ENCODE data around the gene GIT2. TPM values are rescaled to one million over a fixed set of nuclear protein-coding genes. Genes with fewer than 3 reads are reported as not detected.
"Not testable (repeated sequence)": the region's sequence is repeated elsewhere in the genome, so short reads cannot be mapped to it uniquely, and the experiment has no call there.

GIT2 gene
- total RNA-seq, 1 experiment from 2014 or later = 76.3 TPM

- H3K36me3 ChIP-seq (ENCODE audit: insufficient read depth, low read length) = peaks cover 20% of the 10 kb centered on the region
- peak overlapping the region; percentile 64 for H3K4me3 ChIP-seq (ENCODE audit: low read length)
- peaks cover 80% of the 10 kb centered on the region for H3K79me2 ChIP-seq (ENCODE audit: low read length)
- no peaks in the 10 kb centered on the region for H3K9me3 ChIP-seq (ENCODE audit: low read length)
- H3K9ac ChIP-seq (ENCODE audit: low read length) = peak overlapping the region; percentile 63
- DNase-seq = peak; percentile 84
- H3K4me1 ChIP-seq (ENCODE audit: low read length) = peaks cover 69% of the 10 kb centered on the region
- no peaks in the 10 kb centered on the region for H3K27me3 ChIP-seq (ENCODE audit: low read length)
- H3K4me2 ChIP-seq (ENCODE audit: low read depth, low read length, poor library complexity, severe bottlenecking) = peak overlapping the region; percentile 78
- no peak overlapping the region for H2AFZ ChIP-seq (ENCODE audit: low read length)
- peak overlapping the region; percentile 90 for H3K27ac ChIP-seq (ENCODE audit: low read length)
- H4K20me1 ChIP-seq (ENCODE audit: insufficient read depth, low read depth, low read length) = no peaks in the 10 kb centered on the region
- no peaks in the 10 kb centered on the region for H3K9me2 ChIP-seq (replicated peaks; ENCODE audit: insufficient read depth, low read length)
These were observed 14.9 kb upstream of the GIT2 start for GRCh38 chr12:110010853-110011723.

DNA sequence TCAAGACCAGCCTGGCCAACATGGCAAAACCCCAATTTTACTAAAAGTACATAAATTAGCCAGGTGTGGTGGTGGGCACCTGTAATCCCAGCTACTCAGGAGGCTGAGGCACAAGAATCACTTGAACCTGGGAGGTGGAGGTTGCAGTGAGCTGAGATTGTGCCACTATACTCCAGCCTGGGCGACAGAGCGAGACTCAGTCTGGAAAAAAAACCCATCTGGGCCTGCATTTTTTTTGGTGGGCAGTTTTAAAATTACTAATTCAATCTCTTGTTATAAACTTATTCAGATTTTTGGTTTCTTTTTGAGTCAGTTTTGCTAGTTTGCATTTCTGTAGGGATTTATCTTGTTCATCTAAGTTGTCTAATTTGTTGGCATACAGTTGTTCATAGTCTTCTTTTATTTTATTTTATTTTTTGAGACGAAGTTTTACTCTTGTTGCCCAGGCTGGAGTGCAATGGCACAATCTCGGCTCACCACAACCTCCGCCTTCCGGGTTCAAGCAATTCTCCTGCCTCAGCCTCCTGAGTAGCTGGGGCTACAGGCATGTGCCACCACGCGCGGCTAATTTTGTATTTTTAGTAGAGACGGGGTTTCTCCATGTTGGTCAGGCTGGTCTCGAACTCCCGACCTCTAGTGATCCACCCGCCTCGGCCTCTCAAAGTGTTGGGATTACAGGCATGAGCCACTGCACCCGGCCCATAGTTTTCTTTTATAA lies 12.7 kb upstream of the GIT2 start:
- DNase-seq; H3K27me3 ChIP-seq (ENCODE audit: low read length); H3K9me3 ChIP-seq (ENCODE audit: low read length); H3K9ac ChIP-seq (ENCODE audit: low read length); H2AFZ ChIP-seq (ENCODE audit: low read length); H4K20me1 ChIP-seq (ENCODE audit: insufficient read depth, low read depth, low read length); H3K4me3 ChIP-seq (ENCODE audit: low read length); H3K9me2 ChIP-seq (replicated peaks; ENCODE audit: insufficient read depth, low read length): not testable (repeated sequence)
- Histone ChIP-seq H3K79me2 (ENCODE audit: low read length) (peaks cover 95% of the 10 kb centered on the region), H3K4me1 (ENCODE audit: low read length) (peaks cover 81% of the 10 kb centered on the region), H3K36me3 (ENCODE audit: insufficient read depth, low read length) (peaks cover 16% of the 10 kb centered on the region), H3K4me2 (ENCODE audit: low read depth, low read length, poor library complexity, severe bottlenecking) (peak overlapping the region; percentile 78), H3K27ac (ENCODE audit: low read length) (peak overlapping the region; percentile 51)

DNA sequence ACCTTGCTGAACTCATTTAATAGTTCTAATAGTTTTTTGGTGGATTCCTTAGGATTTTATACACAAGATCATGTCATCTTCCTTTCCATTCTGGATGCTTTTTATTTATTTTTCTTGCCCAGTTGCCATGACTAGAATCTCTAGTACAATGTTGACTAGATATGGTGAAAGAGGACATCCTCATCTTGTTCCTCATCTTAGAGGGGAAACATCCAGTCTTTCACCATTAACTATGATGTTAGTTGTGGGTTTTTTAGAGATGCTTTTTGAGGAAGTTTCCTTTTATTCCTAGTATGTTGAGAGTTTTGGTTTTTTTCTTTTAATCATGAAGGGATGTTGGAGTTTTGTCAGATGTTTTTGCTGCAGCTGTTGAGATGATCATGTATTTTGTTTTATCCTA lies 11.7 kb upstream of the GIT2 start:
- peak overlapping the region; percentile 56 for H3K27ac ChIP-seq (ENCODE audit: low read length)
- H3K27me3 ChIP-seq (ENCODE audit: low read length) = no peaks in the 10 kb centered on the region
- H4K20me1 ChIP-seq (ENCODE audit: insufficient read depth, low read depth, low read length) = no peaks in the 10 kb centered on the region
- H3K36me3 ChIP-seq (ENCODE audit: insufficient read depth, low read length) = peaks cover 18% of the 10 kb centered on the region
- H3K4me2 ChIP-seq (ENCODE audit: low read depth, low read length, poor library complexity, severe bottlenecking) = no peak overlapping the region
- peaks cover 99% of the 10 kb centered on the region for H3K79me2 ChIP-seq (ENCODE audit: low read length)
- peaks cover 88% of the 10 kb centered on the region for H3K4me1 ChIP-seq (ENCODE audit: low read length)
- H2AFZ ChIP-seq (ENCODE audit: low read length) = no peak overlapping the region
- no peaks in the 10 kb centered on the region for H3K9me3 ChIP-seq (ENCODE audit: low read length)
- no peaks in the 10 kb centered on the region for H3K9me2 ChIP-seq (replicated peaks; ENCODE audit: insufficient read depth, low read length)
- H3K9ac ChIP-seq (ENCODE audit: low read length) = no peak overlapping the region
- DNase-seq = peak; percentile 46
- H3K4me3 ChIP-seq (ENCODE audit: low read length) = peak overlapping the region; percentile 13; the same call in 1 of the 2 replicates

DNA sequence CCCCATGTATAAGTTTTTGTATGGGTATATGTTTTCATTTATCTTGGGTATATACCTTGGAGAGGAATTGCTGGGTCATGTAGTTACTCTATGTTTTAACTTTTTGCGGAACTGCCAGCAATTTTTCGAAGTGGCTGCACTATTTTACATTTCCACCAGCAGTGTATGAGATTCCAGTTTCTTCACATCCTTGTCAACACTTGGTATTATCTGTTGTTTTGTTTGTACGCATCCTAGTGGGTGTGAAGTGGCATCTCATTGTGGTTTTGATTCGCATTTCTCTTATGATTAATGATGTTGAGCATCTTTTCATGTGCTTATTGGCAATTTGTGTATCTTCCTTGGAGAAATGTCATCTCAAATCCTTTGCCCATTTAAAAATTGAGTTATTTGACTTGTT lies 9.9 kb upstream of the GIT2 start:
- Histone ChIP-seq H3K4me2 (ENCODE audit: low read depth, low read length, poor library complexity, severe bottlenecking) (no peak overlapping the region), H3K79me2 (ENCODE audit: low read length) (peaks cover 99% of the 10 kb centered on the region), H3K4me3 (ENCODE audit: low read length) (no peak overlapping the region), H3K27me3 (ENCODE audit: low read length) (no peaks in the 10 kb centered on the region), H3K36me3 (ENCODE audit: insufficient read depth, low read length) (peaks cover 12% of the 10 kb centered on the region; the same call in 1 of the 2 replicates), H3K27ac (ENCODE audit: low read length) (peak overlapping the region; percentile 78; the same call in 1 of the 2 replicates), H3K9me2 (replicated peaks; ENCODE audit: insufficient read depth, low read length) (no peaks in the 10 kb centered on the region), H3K9ac (ENCODE audit: low read length) (no peak overlapping the region), H2AFZ (ENCODE audit: low read length) (no peak overlapping the region), H4K20me1 (ENCODE audit: insufficient read depth, low read depth, low read length) (no peaks in the 10 kb centered on the region), H3K9me3 (ENCODE audit: low read length) (no peaks in the 10 kb centered on the region), H3K4me1 (ENCODE audit: low read length) (peaks cover 88% of the 10 kb centered on the region)
- DNase-seq = peak; percentile 40

GRCh38 chr12:110005319-110005973 lies 9.3 kb upstream of the GIT2 start:
- peak overlapping the region; percentile 84 for H3K4me2 ChIP-seq (ENCODE audit: low read depth, low read length, poor library complexity, severe bottlenecking)
- peaks cover 99% of the 10 kb centered on the region for H3K79me2 ChIP-seq (ENCODE audit: low read length)
- peak overlapping the region; percentile 78 for H3K27ac ChIP-seq (ENCODE audit: low read length)
- peaks cover 12% of the 10 kb centered on the region; the same call in 1 of the 2 replicates for H3K36me3 ChIP-seq (ENCODE audit: insufficient read depth, low read length)
- H3K27me3 ChIP-seq (ENCODE audit: low read length) = no peaks in the 10 kb centered on the region
- no peaks in the 10 kb centered on the region for H3K9me3 ChIP-seq (ENCODE audit: low read length)
- no peaks in the 10 kb centered on the region for H3K9me2 ChIP-seq (replicated peaks; ENCODE audit: insufficient read depth, low read length)
- peak overlapping the region; percentile 47 for H3K4me3 ChIP-seq (ENCODE audit: low read length)
- peak overlapping the region; percentile 28 for H3K9ac ChIP-seq (ENCODE audit: low read length)
- DNase-seq = peak; percentile 72
- peaks cover 87% of the 10 kb centered on the region for H3K4me1 ChIP-seq (ENCODE audit: low read length)
- H2AFZ ChIP-seq (ENCODE audit: low read length) = no peak overlapping the region
- no peaks in the 10 kb centered on the region for H4K20me1 ChIP-seq (ENCODE audit: insufficient read depth, low read depth, low read length)

- peaks cover 4% of the 10 kb centered on the region; the same call in 1 of the 2 replicates for H4K20me1 ChIP-seq (ENCODE audit: insufficient read depth, low read depth, low read length)
- peak overlapping the region; percentile 84 for H3K4me2 ChIP-seq (ENCODE audit: low read depth, low read length, poor library complexity, severe bottlenecking)
- peaks cover 99% of the 10 kb centered on the region for H3K79me2 ChIP-seq (ENCODE audit: low read length)
- peaks cover 12% of the 10 kb centered on the region; the same call in 1 of the 2 replicates for H3K36me3 ChIP-seq (ENCODE audit: insufficient read depth, low read length)
- H2AFZ ChIP-seq (ENCODE audit: low read length) = no peak overlapping the region
- DNase-seq = peak; percentile 45
- H3K27ac ChIP-seq (ENCODE audit: low read length) = peak overlapping the region; percentile 78
- no peaks in the 10 kb centered on the region for H3K9me2 ChIP-seq (replicated peaks; ENCODE audit: insufficient read depth, low read length)
- H3K27me3 ChIP-seq (ENCODE audit: low read length) = no peaks in the 10 kb centered on the region
- H3K9me3 ChIP-seq (ENCODE audit: low read length) = no peaks in the 10 kb centered on the region
- peak overlapping the region; percentile 28 for H3K9ac ChIP-seq (ENCODE audit: low read length)
- peaks cover 82% of the 10 kb centered on the region for H3K4me1 ChIP-seq (ENCODE audit: low read length)
- H3K4me3 ChIP-seq (ENCODE audit: low read length) = peak overlapping the region; percentile 47; the same call in 1 of the 2 replicates
These were observed 8.4 kb upstream of the GIT2 start for GRCh38 chr12:110004598-110004997.

DNA sequence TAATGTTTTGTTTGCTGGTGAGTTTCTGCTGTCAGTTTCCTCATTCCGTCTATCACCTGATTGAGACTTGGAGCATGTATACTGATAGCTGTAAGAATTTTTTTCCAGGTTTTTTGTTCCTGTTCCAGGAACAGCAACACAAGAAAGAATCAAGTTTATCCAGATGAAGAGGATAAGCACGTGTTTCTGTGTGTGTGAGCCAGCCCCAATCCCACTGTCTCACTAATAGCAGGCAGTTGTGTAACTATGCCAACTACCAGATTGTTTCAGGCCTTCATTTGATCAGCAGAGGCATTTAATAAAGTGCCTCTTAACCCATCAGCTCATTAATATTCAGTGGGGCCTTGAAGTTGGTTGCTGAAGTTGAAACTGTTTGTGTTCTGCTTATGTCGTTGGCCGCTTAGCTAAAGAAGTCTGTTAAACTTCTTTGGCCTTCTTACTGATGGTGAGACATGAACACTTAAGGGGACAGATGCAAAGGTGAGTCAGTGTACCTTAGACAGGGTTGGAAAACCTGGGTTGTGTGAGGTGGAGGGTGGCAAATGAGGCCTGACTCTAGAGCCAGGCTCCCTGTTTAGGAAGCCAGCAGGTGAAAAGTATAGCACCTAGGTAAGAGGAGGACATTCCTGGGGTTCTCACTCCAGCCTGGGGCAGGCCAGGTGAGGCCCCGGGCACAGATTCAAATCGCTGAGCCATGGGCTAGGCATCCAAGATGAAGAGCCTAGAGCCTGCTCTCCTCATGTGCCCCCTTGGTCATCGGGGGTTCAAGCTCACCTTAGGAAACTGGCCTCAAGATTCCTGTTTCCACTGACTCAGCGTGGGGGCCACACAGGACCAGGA lies 6.7 kb upstream of the GIT2 start:
- Histone ChIP-seq H3K36me3 (ENCODE audit: insufficient read depth, low read length) (peaks cover 12% of the 10 kb centered on the region; the same call in 1 of the 2 replicates), H3K9ac (ENCODE audit: low read length) (0 out of 2 replicates have a peak overlapping the region, but pooled peaks have one; percentile 9), H3K27me3 (ENCODE audit: low read length) (no peaks in the 10 kb centered on the region), H3K79me2 (ENCODE audit: low read length) (peaks cover 93% of the 10 kb centered on the region), H3K9me3 (ENCODE audit: low read length) (no peaks in the 10 kb centered on the region), H3K27ac (ENCODE audit: low read length) (peak overlapping the region; percentile 80), H3K4me1 (ENCODE audit: low read length) (peaks cover 78% of the 10 kb centered on the region), H2AFZ (ENCODE audit: low read length) (no peak overlapping the region), H4K20me1 (ENCODE audit: insufficient read depth, low read depth, low read length) (peaks cover 4% of the 10 kb centered on the region; the same call in 1 of the 2 replicates), H3K4me2 (ENCODE audit: low read depth, low read length, poor library complexity, severe bottlenecking) (peak overlapping the region; percentile 84), H3K9me2 (replicated peaks; ENCODE audit: insufficient read depth, low read length) (no peaks in the 10 kb centered on the region), H3K4me3 (ENCODE audit: low read length) (no peak overlapping the region)
- DNase-seq = no peak
